T47D (cell line): ENCODE results near the gene MAML2.

Experiments used
- DNase-seq, 2 experiments: peaks; one replicate each; pipeline versions ENCODE4 v3.0.0 to v3.0.0-alpha.2; 2011 to 2012; ENCODE audit warnings: low read depth in 1 of 2, low spot score in 1 of 2
- JUND ChIP-seq: IDR thresholded peaks from 2 replicates; pipeline ENCODE4 v1.6.1; 2012; ENCODE audit warnings: low read depth
- in situ Hi-C: cut with HindIII; loops from 2 replicates; pipeline ENCODE4 v1.10.0; 2016; ENCODE audit warnings: low sequenced_read_pairs, low pct_unique_long_range_greater_than_20kb

MAML2 gene

GRCh38 chr11:96021901-96022650 is 320.9 kb downstream of the MAML2 start:
- no peak for TF ChIP-seq JUND
- in situ Hi-C loops: no loop called here
- no peak for DNase-seq

GRCh38 chr11:96019810-96020747 is 322.9 kb downstream of the MAML2 start:
- TF ChIP-seq JUND: no peak
- DNase-seq: no peak
- in situ Hi-C loops: no loop called here

GRCh38 chr11:96019281-96019680 is 323.7 kb downstream of the MAML2 start:
- DNase-seq: no peak
- no peak for TF ChIP-seq JUND
- in situ Hi-C loops: no loop called here

GRCh38 chr11:96017856-96018255 is 325.1 kb downstream of the MAML2 start:
- no peak for TF ChIP-seq JUND
- no peak for DNase-seq
- in situ Hi-C loops: no loop called here

GRCh38 chr11:96016978-96017502 is 326.0 kb downstream of the MAML2 start:
- no peak for DNase-seq
- TF ChIP-seq JUND: no peak
- in situ Hi-C loops: no loop called here

GRCh38 chr11:96015906-96016565 is 327.0 kb downstream of the MAML2 start:
- DNase-seq: no peak
- in situ Hi-C loops: no loop called here

GRCh38 chr11:96014217-96014616 is 328.8 kb downstream of the MAML2 start:
- in situ Hi-C loops: no loop called here
- TF ChIP-seq JUND: no peak
- no peak for DNase-seq

More at GRCh38 chr11:96015906-96016565, 327.0 kb downstream of the MAML2 start:
- TF ChIP-seq JUND: no peak

- no peak for DNase-seq
- in situ Hi-C loops: no loop called here
- no peak for TF ChIP-seq JUND
These were observed 329.4 kb downstream of the MAML2 start for GRCh38 chr11:96013461-96014213.

- in situ Hi-C loops: no loop called here
- no peak for TF ChIP-seq JUND
- DNase-seq: peak in 1 of 2 experiments; percentile 60
These were observed 330.7 kb downstream of the MAML2 start for GRCh38 chr11:96012086-96012824.

GRCh38 chr11:96010683-96011082 is 332.3 kb downstream of the MAML2 start:
- no peak for DNase-seq
- in situ Hi-C loops: no loop called here
- TF ChIP-seq JUND: no peak

GRCh38 chr11:96008161-96008720 is 334.8 kb downstream of the MAML2 start:
- DNase-seq: no peak
- in situ Hi-C loops: no loop called here
- no peak for TF ChIP-seq JUND
